ENCODE measurements around the gene CENPU.
"Not testable (repeated sequence)": the region's sequence is repeated elsewhere in the genome, so short reads cannot be mapped to it uniquely, and the experiment has no call there.

CENPU gene

GRCh38 chr4:184655889-184656869, 77.7 kb downstream of the CENPU start:
- H3K4me3 ChIP-seq (ENCODE audit: low read depth, low read length) = no peak overlapping the region
- no peak for TF ChIP-seq CTCF (IDR thresholded peaks at IDR 0.05; ENCODE audit: low read depth, low read length, missing control alignments)
- no peak for DNase-seq (ENCODE audit: low read depth)
- in situ Hi-C loops (cut with HindIII; ENCODE audit: low sequenced_read_pairs) = no loop called here

- peak; percentile 34 for DNase-seq (ENCODE audit: low read depth)
- no peak overlapping the region for H3K4me3 ChIP-seq (ENCODE audit: low read depth, low read length)
- in situ Hi-C loops (cut with HindIII; ENCODE audit: low sequenced_read_pairs) = no loop called here
- TF ChIP-seq CTCF (IDR thresholded peaks at IDR 0.05; ENCODE audit: low read depth, low read length, missing control alignments) = no peak
Measured at GRCh38 chr4:184653650-184654049, 80.2 kb downstream of the CENPU start.

GRCh38 chr4:184652681-184653080, 81.2 kb downstream of the CENPU start:
- H3K4me3 ChIP-seq (ENCODE audit: low read depth, low read length); DNase-seq (ENCODE audit: low read depth); in situ Hi-C loops (cut with HindIII; ENCODE audit: low sequenced_read_pairs): not testable (repeated sequence)

GRCh38 chr4:184651899-184652298, 82.0 kb downstream of the CENPU start:
- H3K4me3 ChIP-seq (ENCODE audit: low read depth, low read length) = no peak overlapping the region
- TF ChIP-seq CTCF (IDR thresholded peaks at IDR 0.05; ENCODE audit: low read depth, low read length, missing control alignments) = no peak
- no peak for DNase-seq (ENCODE audit: low read depth)
- in situ Hi-C loops (cut with HindIII; ENCODE audit: low sequenced_read_pairs) = no loop called here

GRCh38 chr4:184649971-184650855, 83.7 kb downstream of the CENPU start:
- H3K4me3 ChIP-seq (ENCODE audit: low read depth, low read length) = peak overlapping the region; percentile 79
- in situ Hi-C loops (cut with HindIII; ENCODE audit: low sequenced_read_pairs) = no loop called here
- DNase-seq (ENCODE audit: low read depth) = no peak
- no peak for TF ChIP-seq CTCF (IDR thresholded peaks at IDR 0.05; ENCODE audit: low read depth, low read length, missing control alignments)

GRCh38 chr4:184649026-184649970, 84.6 kb downstream of the CENPU start, which contains the start of the genes CASP3 and PRIMPOL:
CASP3 (minus strand) TSS chr4:184649447; CDS start chr4:184638453, 10,994 bp downstream.
PRIMPOL (plus strand) TSS chr4:184649738; CDS start chr4:184657141, 7,403 bp downstream.
- in situ Hi-C loops (cut with HindIII; ENCODE audit: low sequenced_read_pairs) = no loop called here
- H3K4me3 ChIP-seq (ENCODE audit: low read depth, low read length) = peak within 1 kb of the TSS; percentile 79
- DNase-seq (ENCODE audit: low read depth) = peak; percentile 80
- TF ChIP-seq CTCF (IDR thresholded peaks at IDR 0.05; ENCODE audit: low read depth, low read length, missing control alignments) = peak; percentile 8
